NT2/D1 (cell line): Measurements from ENCODE around the gene RSPO1.

Source experiments
- YY1 ChIP-seq: IDR thresholded peaks from 2 replicates; pipeline ENCODE4 v1.6.1; 2011; ENCODE audit not compliant: insufficient read length, insufficient read depth
- ZNF274 ChIP-seq: IDR thresholded peaks from 2 replicates; pipeline ENCODE4 v1.6.1; 2011; ENCODE audit warnings: mild to moderate bottlenecking, low read depth, low read length

DNA sequence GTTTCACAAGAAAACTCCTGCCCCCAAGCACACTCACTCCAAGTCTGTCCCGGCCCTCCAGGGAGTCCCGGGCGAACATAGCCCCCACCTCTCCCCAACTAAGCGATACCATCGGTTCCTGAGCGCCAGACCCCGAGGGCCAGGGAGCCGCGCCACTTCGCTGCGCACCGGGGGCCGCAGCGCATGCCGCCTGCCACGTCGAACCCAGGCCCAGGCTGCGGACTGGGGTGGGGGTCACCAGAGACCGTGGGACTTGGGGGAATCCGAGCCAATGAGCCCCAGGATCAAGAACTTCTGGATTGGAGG is 801 bp downstream of the RSPO1 start:
- TF ChIP-seq ZNF274: no peak
- no peak for TF ChIP-seq YY1
